ENCODE measurements around the gene PUSL1.

The PUSL1 gene

DNA sequence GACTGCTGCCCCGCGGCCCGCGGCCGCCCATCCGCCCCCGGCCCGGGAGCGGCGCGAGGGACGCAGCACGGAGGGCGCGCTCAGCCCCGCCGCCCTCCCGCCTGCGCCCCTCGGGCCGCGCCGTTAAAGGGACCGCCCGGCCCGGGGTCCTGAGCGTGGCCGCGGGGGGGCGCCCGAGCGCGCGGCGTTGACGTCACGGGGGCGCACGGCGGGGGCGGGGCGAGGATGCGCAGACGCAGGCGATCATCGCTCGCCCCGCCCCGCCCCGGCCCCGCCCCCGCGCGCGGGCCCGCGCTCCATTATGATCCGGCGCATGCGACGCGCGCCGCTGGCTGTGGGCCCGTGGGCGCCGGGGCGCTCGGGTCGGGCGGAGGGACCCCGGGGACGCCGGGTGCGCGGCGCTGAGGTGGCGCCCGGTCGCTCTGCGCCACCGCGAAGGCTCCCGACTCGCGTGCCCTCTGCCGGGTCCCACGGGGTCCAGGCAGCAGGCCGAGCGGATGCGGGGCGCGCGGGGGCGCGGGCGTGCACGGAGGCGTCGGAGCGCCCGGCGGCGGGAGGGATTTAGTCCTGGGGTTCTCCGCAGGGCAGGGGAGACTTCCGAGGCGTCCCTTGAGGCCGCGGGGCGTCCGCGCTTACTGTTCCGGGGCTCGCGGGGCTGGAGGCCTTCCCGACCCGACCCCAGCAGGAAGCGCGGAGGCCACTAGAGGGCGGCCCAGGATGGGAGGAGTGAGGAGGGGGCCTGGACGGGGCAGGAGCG is 41.0 kb downstream of the PUSL1 start, which contains the start of gene DVL1:
TSS of gene DVL1 (minus strand) at position 163 of the 757 bp plus-strand sequence. CDS start 353 bp downstream, outside the sequence.
- no peak for DNase-seq (ENCODE audit: low read depth)
- H3K4me3 ChIP-seq (ENCODE audit: low read depth, low read length), result peak within 1 kb of the TSS; percentile 71
- peak; percentile 63 for TF ChIP-seq CTCF (IDR thresholded peaks at IDR 0.05; ENCODE audit: control insufficient read depth, extremely low read depth, insufficient read depth)

GRCh38 chr1:1351511-1352427 is 43.4 kb downstream of the PUSL1 start:
- DNase-seq (ENCODE audit: low read depth), result no peak
- H3K4me3 ChIP-seq (ENCODE audit: low read depth, low read length), result peak overlapping the region; percentile 9; the same call in 1 of the 2 replicates
- no peak for TF ChIP-seq CTCF (IDR thresholded peaks at IDR 0.05; ENCODE audit: control insufficient read depth, extremely low read depth, insufficient read depth)

DNA sequence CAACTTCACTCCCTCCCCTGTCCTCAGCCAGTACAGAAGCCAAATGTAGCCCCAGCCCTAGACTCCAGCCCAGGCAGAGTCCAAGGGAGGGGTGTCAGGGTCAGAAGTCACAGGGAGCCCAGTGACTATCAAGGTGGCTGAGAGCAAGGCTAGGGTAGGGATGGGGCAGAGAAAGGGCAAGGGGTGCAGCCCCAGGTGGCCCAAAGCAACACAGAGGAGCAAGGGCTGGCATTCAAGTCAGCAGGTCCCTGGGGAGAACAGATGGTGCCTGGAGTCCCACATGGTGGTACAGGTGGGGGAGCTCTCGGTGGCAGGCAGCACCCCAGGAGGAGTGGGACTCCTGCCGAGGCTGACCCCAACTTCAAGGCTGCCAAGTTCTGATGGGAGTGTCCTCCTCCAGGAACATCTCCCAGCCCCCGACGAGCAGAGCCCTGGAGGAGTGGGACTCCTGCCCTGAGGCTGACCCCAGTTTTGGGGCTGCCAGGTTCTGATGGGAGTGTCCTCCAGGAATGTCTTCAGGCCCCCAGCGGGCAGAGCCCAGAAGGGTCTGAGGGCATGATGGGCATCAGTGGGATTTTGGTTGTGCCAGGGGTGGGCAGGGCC is 44.5 kb downstream of the PUSL1 start:
- no peak overlapping the region for H3K4me3 ChIP-seq (ENCODE audit: low read depth, low read length)
- no peak for DNase-seq (ENCODE audit: low read depth)
- no peak for TF ChIP-seq CTCF (IDR thresholded peaks at IDR 0.05; ENCODE audit: control insufficient read depth, extremely low read depth, insufficient read depth)

DNA sequence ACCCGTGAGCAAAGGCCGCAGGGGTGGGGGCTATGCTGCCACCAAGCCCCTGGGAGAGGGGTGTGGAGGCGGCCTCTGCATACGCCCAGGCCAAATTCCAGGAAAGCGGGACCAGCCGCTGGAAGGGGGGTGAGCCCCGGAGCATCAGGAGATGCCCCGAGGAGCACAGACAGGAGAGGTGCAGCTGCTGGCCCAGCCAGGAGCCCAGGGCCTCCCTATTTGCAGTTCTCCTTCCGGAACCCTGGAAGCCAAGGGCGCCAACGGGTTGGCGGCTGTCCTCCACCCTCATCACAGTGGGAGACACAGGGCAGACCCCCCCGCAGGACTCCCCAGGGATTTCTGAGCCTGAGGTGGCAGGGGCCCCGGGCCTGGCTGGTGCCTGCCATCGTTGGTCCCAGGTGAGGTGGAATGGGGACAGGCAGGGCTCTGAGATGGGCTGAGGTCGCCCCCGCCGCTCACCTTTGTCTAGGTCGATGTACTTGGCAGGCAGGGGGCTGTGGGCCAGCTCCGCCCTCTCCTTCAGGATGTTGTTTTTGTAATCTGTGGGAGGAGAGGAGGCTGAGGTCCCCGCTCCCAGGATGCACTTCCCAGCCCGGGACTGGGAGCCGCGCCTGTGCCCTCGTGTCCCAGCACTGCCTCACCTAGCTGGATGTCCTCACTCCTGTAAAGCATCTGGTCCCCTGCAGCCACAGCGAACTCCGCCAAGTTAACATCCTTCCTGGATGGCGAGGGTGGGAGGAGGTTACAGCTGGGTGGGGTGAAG is 45.2 kb downstream of the PUSL1 start:
- DNase-seq (ENCODE audit: low read depth), result no peak
- no peak for TF ChIP-seq CTCF (IDR thresholded peaks at IDR 0.05; ENCODE audit: control insufficient read depth, extremely low read depth, insufficient read depth)
- no peak overlapping the region for H3K4me3 ChIP-seq (ENCODE audit: low read depth, low read length)

GRCh38 chr1:1354271-1355247 is 46.2 kb downstream of the PUSL1 start:
- no peak for TF ChIP-seq CTCF (IDR thresholded peaks at IDR 0.05; ENCODE audit: control insufficient read depth, extremely low read depth, insufficient read depth)
- H3K4me3 ChIP-seq (ENCODE audit: low read depth, low read length), result peak overlapping the region; percentile 41
- DNase-seq (ENCODE audit: low read depth), result no peak

Measured in LNCaP clone FGC (cell line).